SK-N-SH (cell line): ENCODE measurements around the gene TCP10L. TPM values are rescaled to one million over a fixed set of nuclear protein-coding genes. Genes with fewer than 3 reads are reported as not detected.

ENCODE experiments used
- CTCF ChIA-PET: fragments of 300-600, 350-600 bp; formaldehyde crosslinking; extraction: SDS; loops from one replicate; lab custom pipeline; 2021; lab: Yijun Ruan, JAX
- POLR2A ChIA-PET: fragments of 350-600 bp; sonication (Branson Sonifier 250); formaldehyde crosslinking; extraction: SDS; loops from one replicate; lab custom pipeline; 2020; ENCODE audit warnings: antibody characterized with exemption, inconsistent platforms; lab: Yijun Ruan, JAX
- DNase-seq: peaks from one replicate; pipeline ENCODE4 v3.0.0; 2012
- H2AFZ ChIP-seq: fragments of 200-600 bp; sonication (generic); 2 replicates; pipeline ENCODE4 v1.8.1; 2016; ENCODE audit warnings: antibody characterized with exemption, mild to moderate bottlenecking, low read depth
- H3F3A ChIP-seq: fragments of 200-600 bp; sonication (generic); replicated peaks from 2 replicates; pipeline ENCODE3; 2016; ENCODE audit warnings: antibody characterized with exemption, mild to moderate bottlenecking; ENCODE audit not compliant: insufficient read depth
- H3K27ac ChIP-seq, 2 experiments: fragments of 200-500 bp in 1 of 2; fragments of 200-600 bp in 1 of 2; sonication (Bioruptor generic) in 1 of 2; sonication (generic), shearing (Covaris generic) in 1 of 2; 2 replicates each; pipeline versions ENCODE4 v1.5.1 to v1.6.1; 2014 to 2016; ENCODE audit warnings: low read depth in 2 of 2, inconsistent platforms in 1 of 2, low read length in 1 of 2, mild to moderate bottlenecking in 1 of 2, mixed read lengths in 1 of 2
- H3K27me3 ChIP-seq: fragments of 200-600 bp; sonication (generic), shearing (Covaris generic); 2 replicates; pipeline ENCODE4 v1.6.1; 2016; ENCODE audit warnings: mixed run types; ENCODE audit not compliant: insufficient read depth
- H3K36me3 ChIP-seq, 2 experiments: fragments of 200-500 bp in 1 of 2; fragments of 200-600 bp in 1 of 2; sonication (Bioruptor generic) in 1 of 2; sonication (generic) in 1 of 2; replicated peaks in 1 of 2; 2 replicates each; pipeline versions ENCODE3 to v1.5.1; 2014 to 2016; ENCODE audit warnings: low read length in 1 of 2, mild to moderate bottlenecking in 1 of 2; ENCODE audit not compliant: insufficient read depth in 2 of 2, control insufficient read depth in 1 of 2
- H3K4me1 ChIP-seq, 2 experiments: fragments of 200-500 bp in 1 of 2; fragments of 200-600 bp in 1 of 2; sonication (Bioruptor generic) in 1 of 2; sonication (generic), shearing (Covaris generic) in 1 of 2; 2 replicates each; pipeline versions ENCODE4 v1.5.1 to v1.6.1; 2014 to 2016; ENCODE audit warnings: low read depth in 1 of 2, low read length in 1 of 2, mixed run types in 1 of 2; ENCODE audit not compliant: insufficient read depth in 2 of 2, control insufficient read depth in 1 of 2
- H3K4me2 ChIP-seq: fragments of 200-600 bp; sonication (generic), shearing (Covaris generic); 2 replicates; pipeline ENCODE4 v1.6.1; 2017; ENCODE audit warnings: mixed run types
- H3K4me3 ChIP-seq, 2 experiments: fragments of 200-500 bp in 1 of 2; fragments of 200-600 bp in 1 of 2; sonication (Bioruptor generic) in 1 of 2; sonication (generic), shearing (Covaris generic) in 1 of 2; 2 replicates each; pipeline versions ENCODE4 v1.5.1 to v1.8.1; 2014 to 2016; ENCODE audit warnings: low read depth in 2 of 2, inconsistent platforms in 1 of 2, low read length in 1 of 2, mild to moderate bottlenecking in 1 of 2, mixed read lengths in 1 of 2, moderate library complexity in 1 of 2
- H3K79me2 ChIP-seq: fragments of 200-600 bp; sonication (generic); 2 replicates; pipeline ENCODE4 v1.8.1; 2017; ENCODE audit warnings: mild to moderate bottlenecking; ENCODE audit not compliant: insufficient read depth
- H3K9ac ChIP-seq: fragments of 200-600 bp; sonication (generic); 2 replicates; pipeline ENCODE4 v1.6.1; 2017; ENCODE audit warnings: mixed run types
- H3K9me2 ChIP-seq: fragments of 200-600 bp; sonication (generic); 2 replicates; pipeline ENCODE4 v1.6.1; 2017; ENCODE audit warnings: mixed run types
- H3K9me3 ChIP-seq: fragments of 200-600 bp; sonication (generic); 2 replicates; pipeline ENCODE4 v1.6.1; 2017; ENCODE audit warnings: mixed run types, mild to moderate bottlenecking, moderate library complexity
- H4K20me1 ChIP-seq: fragments of 200-600 bp; sonication (generic); 2 replicates; pipeline ENCODE4 v1.6.1; 2017; ENCODE audit warnings: mild to moderate bottlenecking, mixed run types; ENCODE audit not compliant: insufficient read depth
- ELF1 ChIP-seq: IDR thresholded peaks from 2 replicates; pipeline ENCODE4 v1.4.0; 2012
- FOXM1 ChIP-seq: IDR thresholded peaks from 2 replicates; pipeline ENCODE4 v1.4.0; 2012; ENCODE audit warnings: low read depth, mild to moderate bottlenecking
- GABPA ChIP-seq: IDR thresholded peaks from 2 replicates; pipeline ENCODE4 v1.4.0; 2012; ENCODE audit warnings: low read depth, mild to moderate bottlenecking
- IRF3 ChIP-seq: fragments of 150-350 bp; IDR thresholded peaks from 2 replicates; pipeline ENCODE4 v1.6.1; 2016; ENCODE audit warnings: mild to moderate bottlenecking, low read depth, low read length
- MEF2A ChIP-seq: IDR thresholded peaks from 2 replicates; pipeline ENCODE4 v1.4.0; 2012; ENCODE audit warnings: low read depth, borderline replicate concordance
- MXI1 ChIP-seq: IDR thresholded peaks from 2 replicates; pipeline ENCODE4 v1.6.1; 2012; ENCODE audit warnings: mild to moderate bottlenecking, low read depth, low read length, improper control_type of control experiment
- NFIC ChIP-seq: IDR thresholded peaks from 2 replicates; pipeline ENCODE4 v1.4.0; 2012; ENCODE audit warnings: borderline replicate concordance
- RCOR1 ChIP-seq: fragments of 150-350 bp; IDR thresholded peaks from 2 replicates; pipeline ENCODE4 v1.6.1; 2017; ENCODE audit warnings: antibody characterized with exemption, low read length
- RFX5 ChIP-seq: IDR thresholded peaks from 2 replicates; pipeline ENCODE4 v1.6.1; 2012; ENCODE audit warnings: mild to moderate bottlenecking, improper control_type of control experiment, low read length
- SMC3 ChIP-seq: IDR thresholded peaks from 2 replicates; pipeline ENCODE4 v1.6.1; 2012; ENCODE audit warnings: low read depth, low read length, improper control_type of control experiment
- TEAD4 ChIP-seq: IDR thresholded peaks from 2 replicates; pipeline ENCODE4 v1.4.0; 2012; ENCODE audit warnings: mild to moderate bottlenecking, borderline replicate concordance; ENCODE audit not compliant: insufficient read depth
- ZBTB33 ChIP-seq: IDR thresholded peaks from 2 replicates; pipeline ENCODE4 v1.4.0; 2012; ENCODE audit warnings: low read depth, borderline replicate concordance
- WGBS: methylation state at CpG from one replicate; pipeline ENCODE4 v1.1.6; 2017; ENCODE audit warnings: low lambda C conversion rate; 5-methylcytosine and 5-hydroxymethylcytosine counted together
- polyA plus RNA-seq, 3 experiments: library from polyadenylated mRNA; depleted of rRNA; stranded (reverse); fragments of >200 nt; gene quantifications; 2 replicates each; pipeline ENCODE4 v1.2.3, GENCODE V29; 2012
- TF ChIP-seq, protein P1 (sequence below): IDR thresholded peaks from 2 replicates; pipeline ENCODE4 v1.6.1; 2012; ENCODE audit warnings: mild to moderate bottlenecking, low read depth, low read length, moderate library complexity
- TF ChIP-seq, protein P2 (sequence below): fragments of 150-350 bp; IDR thresholded peaks from 2 replicates; pipeline ENCODE4 v1.6.1; 2017; ENCODE audit warnings: antibody characterized with exemption, low read length, low read depth, borderline replicate concordance

TCP10L gene
- polyA plus RNA-seq, 1 of the 3 experiments (the other 2 are of a cell fraction): 0.33 TPM

GRCh38 chr21:32567626-32568025 lies 17.7 kb downstream of the TCP10L start:
- DNase-seq: no peak
- peaks cover 9% of the 10 kb centered on the region for H3F3A ChIP-seq
- peaks cover 17% of the 10 kb centered on the region for H3K9me3 ChIP-seq
- CTCF ChIA-PET: interaction anchor here (0.8 to 4.1 kb wide), 2 partner anchors 164 to 180 kb away, joined by 3 to 67 read pairs; no protein-coding TSS in a partner anchor
- H3K36me3 ChIP-seq: peaks cover 0 to 13% of the 10 kb centered on the region in 2 experiments
- H2AFZ ChIP-seq: no peak overlapping the region
- H3K9ac ChIP-seq: no peak overlapping the region
- H3K4me3 ChIP-seq: no peak overlapping the region
- H3K4me1 ChIP-seq: peaks cover 0 to 6% of the 10 kb centered on the region in 2 experiments; a peak in 3 of 4 replicates
- WGBS: 100% methylated on average over 8 of the region's 8 CpGs
- H3K4me2 ChIP-seq: no peak overlapping the region
- H3K27ac ChIP-seq: no peak overlapping the region
- no peaks in the 10 kb centered on the region for H4K20me1 ChIP-seq
- TF ChIP-seq GABPA (no peak), ZBTB33 (no peak), SMC3 (no peak), ELF1 (no peak), IRF3 (no peak), RCOR1 (no peak), TEAD4 (no peak), MXI1 (no peak), RFX5 (no peak), FOXM1 (no peak), NFIC (no peak), MEF2A (no peak)
- TF ChIP-seq, protein P1, sequence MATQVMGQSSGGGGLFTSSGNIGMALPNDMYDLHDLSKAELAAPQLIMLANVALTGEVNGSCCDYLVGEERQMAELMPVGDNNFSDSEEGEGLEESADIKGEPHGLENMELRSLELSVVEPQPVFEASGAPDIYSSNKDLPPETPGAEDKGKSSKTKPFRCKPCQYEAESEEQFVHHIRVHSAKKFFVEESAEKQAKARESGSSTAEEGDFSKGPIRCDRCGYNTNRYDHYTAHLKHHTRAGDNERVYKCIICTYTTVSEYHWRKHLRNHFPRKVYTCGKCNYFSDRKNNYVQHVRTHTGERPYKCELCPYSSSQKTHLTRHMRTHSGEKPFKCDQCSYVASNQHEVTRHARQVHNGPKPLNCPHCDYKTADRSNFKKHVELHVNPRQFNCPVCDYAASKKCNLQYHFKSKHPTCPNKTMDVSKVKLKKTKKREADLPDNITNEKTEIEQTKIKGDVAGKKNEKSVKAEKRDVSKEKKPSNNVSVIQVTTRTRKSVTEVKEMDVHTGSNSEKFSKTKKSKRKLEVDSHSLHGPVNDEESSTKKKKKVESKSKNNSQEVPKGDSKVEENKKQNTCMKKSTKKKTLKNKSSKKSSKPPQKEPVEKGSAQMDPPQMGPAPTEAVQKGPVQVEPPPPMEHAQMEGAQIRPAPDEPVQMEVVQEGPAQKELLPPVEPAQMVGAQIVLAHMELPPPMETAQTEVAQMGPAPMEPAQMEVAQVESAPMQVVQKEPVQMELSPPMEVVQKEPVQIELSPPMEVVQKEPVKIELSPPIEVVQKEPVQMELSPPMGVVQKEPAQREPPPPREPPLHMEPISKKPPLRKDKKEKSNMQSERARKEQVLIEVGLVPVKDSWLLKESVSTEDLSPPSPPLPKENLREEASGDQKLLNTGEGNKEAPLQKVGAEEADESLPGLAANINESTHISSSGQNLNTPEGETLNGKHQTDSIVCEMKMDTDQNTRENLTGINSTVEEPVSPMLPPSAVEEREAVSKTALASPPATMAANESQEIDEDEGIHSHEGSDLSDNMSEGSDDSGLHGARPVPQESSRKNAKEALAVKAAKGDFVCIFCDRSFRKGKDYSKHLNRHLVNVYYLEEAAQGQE: no peak
- TF ChIP-seq, protein P2, sequence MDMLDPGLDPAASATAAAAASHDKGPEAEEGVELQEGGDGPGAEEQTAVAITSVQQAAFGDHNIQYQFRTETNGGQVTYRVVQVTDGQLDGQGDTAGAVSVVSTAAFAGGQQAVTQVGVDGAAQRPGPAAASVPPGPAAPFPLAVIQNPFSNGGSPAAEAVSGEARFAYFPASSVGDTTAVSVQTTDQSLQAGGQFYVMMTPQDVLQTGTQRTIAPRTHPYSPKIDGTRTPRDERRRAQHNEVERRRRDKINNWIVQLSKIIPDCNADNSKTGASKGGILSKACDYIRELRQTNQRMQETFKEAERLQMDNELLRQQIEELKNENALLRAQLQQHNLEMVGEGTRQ: no peak
- TF ChIP-seq, all 33 proteins: peak for 0
- no peaks in the 10 kb centered on the region for H3K79me2 ChIP-seq
- no peaks in the 10 kb centered on the region for H3K9me2 ChIP-seq
- no peaks in the 10 kb centered on the region for H3K27me3 ChIP-seq
- POLR2A ChIA-PET: no interaction called here
